Iris pigment epithelial cell (primary cell): ENCODE data around the gene IL17REL.
A peak's percentile ranks its signal among the peaks of the same experiment; 100 is the strongest.
"Not testable (repeated sequence)": the region's sequence is repeated elsewhere in the genome, so short reads cannot be mapped to it uniquely, and the experiment has no call there.

Experiments used
- DNase-seq: peaks from one replicate; pipeline ENCODE4 v3.0.0-alpha.2; 2011; ENCODE audit warnings: low read depth

IL17REL gene

GRCh38 chr22:49989826-49990225 is 22.7 kb downstream of the IL17REL start:
- DNase-seq = not testable (repeated sequence)

GRCh38 chr22:49986325-49986724 is 26.2 kb downstream of the IL17REL start:
- no peak for DNase-seq

- no peak for DNase-seq
These were observed 29.2 kb downstream of the IL17REL start for GRCh38 chr22:49983148-49984042.

- not testable (repeated sequence) for DNase-seq
These were observed 30.8 kb downstream of the IL17REL start for GRCh38 chr22:49981799-49982198.

- DNase-seq = peak; percentile 59
These were observed 32.8 kb downstream of the IL17REL start for GRCh38 chr22:49979587-49980264.

GRCh38 chr22:49977578-49977977 is 35.0 kb downstream of the IL17REL start:
- no peak for DNase-seq

- no peak for DNase-seq
These were observed 36.0 kb downstream of the IL17REL start for GRCh38 chr22:49976439-49977175.

GRCh38 chr22:49975543-49976389 is 36.8 kb downstream of the IL17REL start:
- DNase-seq = no peak

GRCh38 chr22:49973018-49973961 is 39.3 kb downstream of the IL17REL start:
- DNase-seq = no peak

GRCh38 chr22:49972163-49973017 is 40.2 kb downstream of the IL17REL start:
- DNase-seq = no peak

GRCh38 chr22:49971232-49972162 is 41.1 kb downstream of the IL17REL start:
- peak; percentile 49 for DNase-seq

GRCh38 chr22:49970528-49971231 is 41.9 kb downstream of the IL17REL start:
- peak; percentile 92 for DNase-seq

- no peak for DNase-seq
These were observed 42.6 kb downstream of the IL17REL start for GRCh38 chr22:49969751-49970527.

- no peak for DNase-seq
These were observed 43.5 kb downstream of the IL17REL start for GRCh38 chr22:49968831-49969661.

GRCh38 chr22:49968313-49968830 is 44.2 kb downstream of the IL17REL start:
- no peak for DNase-seq

GRCh38 chr22:49967706-49968208 is 44.8 kb downstream of the IL17REL start:
- DNase-seq = no peak
